ENCODE data around the gene APC. TPM values are rescaled to one million over a fixed set of nuclear protein-coding genes. Genes with fewer than 3 reads are reported as not detected.

The APC gene
- total and polyA plus RNA-seq, 2 of the 13 experiments (the other 11 are each of a cell fraction or from before 2014, with no cell fraction given), result 6.1 to 19.0 TPM

DNA sequence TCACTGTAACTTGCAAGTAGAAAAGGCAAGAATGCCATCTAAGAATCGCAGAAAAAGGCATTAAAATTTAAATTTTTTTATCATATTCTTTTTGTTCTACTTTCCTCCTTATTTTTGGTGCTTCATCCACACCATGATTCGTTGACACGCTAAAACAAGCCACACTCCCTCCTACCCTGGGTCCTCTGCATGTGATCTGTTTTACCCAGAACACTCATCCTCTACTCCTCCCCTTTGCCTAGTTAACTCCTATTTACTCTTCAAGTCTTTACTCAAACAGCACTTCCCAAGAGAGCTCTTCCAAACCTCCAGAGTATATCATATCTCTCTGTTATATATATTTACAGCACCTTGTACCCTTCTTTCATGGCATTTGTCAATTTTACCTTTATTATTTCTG, 62.0 kb downstream of the APC start (continued):
- TF ChIP-seq, protein P1, sequence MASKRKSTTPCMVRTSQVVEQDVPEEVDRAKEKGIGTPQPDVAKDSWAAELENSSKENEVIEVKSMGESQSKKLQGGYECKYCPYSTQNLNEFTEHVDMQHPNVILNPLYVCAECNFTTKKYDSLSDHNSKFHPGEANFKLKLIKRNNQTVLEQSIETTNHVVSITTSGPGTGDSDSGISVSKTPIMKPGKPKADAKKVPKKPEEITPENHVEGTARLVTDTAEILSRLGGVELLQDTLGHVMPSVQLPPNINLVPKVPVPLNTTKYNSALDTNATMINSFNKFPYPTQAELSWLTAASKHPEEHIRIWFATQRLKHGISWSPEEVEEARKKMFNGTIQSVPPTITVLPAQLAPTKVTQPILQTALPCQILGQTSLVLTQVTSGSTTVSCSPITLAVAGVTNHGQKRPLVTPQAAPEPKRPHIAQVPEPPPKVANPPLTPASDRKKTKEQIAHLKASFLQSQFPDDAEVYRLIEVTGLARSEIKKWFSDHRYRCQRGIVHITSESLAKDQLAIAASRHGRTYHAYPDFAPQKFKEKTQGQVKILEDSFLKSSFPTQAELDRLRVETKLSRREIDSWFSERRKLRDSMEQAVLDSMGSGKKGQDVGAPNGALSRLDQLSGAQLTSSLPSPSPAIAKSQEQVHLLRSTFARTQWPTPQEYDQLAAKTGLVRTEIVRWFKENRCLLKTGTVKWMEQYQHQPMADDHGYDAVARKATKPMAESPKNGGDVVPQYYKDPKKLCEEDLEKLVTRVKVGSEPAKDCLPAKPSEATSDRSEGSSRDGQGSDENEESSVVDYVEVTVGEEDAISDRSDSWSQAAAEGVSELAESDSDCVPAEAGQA (IDR thresholded peaks at IDR 0.05; ENCODE audit: low read depth), result no peak
- TF ChIP-seq, protein P1 (CRISPR knock-in tag; IDR thresholded peaks at IDR 0.05; ENCODE audit: borderline replicate concordance), result no peak
- TF ChIP-seq KDM4B (CRISPR knock-in tag; IDR thresholded peaks at IDR 0.05), result no peak
- TF ChIP-seq CREB3 (CRISPR knock-in tag; IDR thresholded peaks at IDR 0.05), result no peak
- no peak for TF ChIP-seq RFX3 (CRISPR knock-in tag; IDR thresholded peaks at IDR 0.05)
- TF ChIP-seq ZSCAN9 (CRISPR knock-in tag; IDR thresholded peaks at IDR 0.05; ENCODE audit: borderline replicate concordance), result no peak
- no peak for TF ChIP-seq EP300 (IDR thresholded peaks at IDR 0.05; ENCODE audit: low read depth in 2 of 2, low read length in 2 of 2)
- no peak for TF ChIP-seq EP300 (CRISPR knock-in tag; IDR thresholded peaks at IDR 0.05; ENCODE audit: borderline replicate concordance)
- no peak for TF ChIP-seq BRD4 (CRISPR knock-in tag; IDR thresholded peaks at IDR 0.05)
- TF ChIP-seq STAG1 (CRISPR knock-in tag; IDR thresholded peaks at IDR 0.05), result no peak
- TF ChIP-seq RARA (CRISPR knock-in tag; IDR thresholded peaks at IDR 0.05), result no peak
